MG63 (cell line): ENCODE results near the gene PDZRN4. TPM values are rescaled to one million over a fixed set of nuclear protein-coding genes. Genes with fewer than 3 reads are reported as not detected.
"Not testable (repeated sequence)": the region's sequence is repeated elsewhere in the genome, so short reads cannot be mapped to it uniquely, and the experiment has no call there.

Experiments used
- DNase-seq: peaks from one replicate; pipeline ENCODE4 v3.0.0-alpha.2; 2020
- H3K27me3 ChIP-seq: fragments of 250-450 bp; sonication (Bioruptor Pico); 2 replicates; pipeline ENCODE4 v1.5.1; 2020; ENCODE audit warnings: mild to moderate bottlenecking, moderate library complexity
- H3K36me3 ChIP-seq: fragments of 250-450 bp; sonication (Bioruptor Pico); 2 replicates; pipeline ENCODE4 v1.5.1; 2020; ENCODE audit warnings: mild to moderate bottlenecking, moderate library complexity
- H3K4me3 ChIP-seq: fragments of 250-450 bp; sonication (Bioruptor Pico); 2 replicates; pipeline ENCODE4 v1.5.1; 2020; ENCODE audit warnings: mild to moderate bottlenecking, moderate library complexity
- H3K9me3 ChIP-seq: fragments of 250-450 bp; sonication (Bioruptor Pico); 2 replicates; pipeline ENCODE4 v1.5.1; 2020; ENCODE audit warnings: mild to moderate bottlenecking, moderate library complexity
- total RNA-seq: library from RNA; depleted of rRNA; stranded (reverse); fragments of >200 nt; shearing (Covaris generic); gene quantifications from 2 replicates; pipeline ENCODE4 v1.2.3, GENCODE V29; 2014; ENCODE audit warnings: low replicate concordance; rRNA removed

The PDZRN4 gene
- total RNA-seq: not detected in 2 replicates

DNA sequence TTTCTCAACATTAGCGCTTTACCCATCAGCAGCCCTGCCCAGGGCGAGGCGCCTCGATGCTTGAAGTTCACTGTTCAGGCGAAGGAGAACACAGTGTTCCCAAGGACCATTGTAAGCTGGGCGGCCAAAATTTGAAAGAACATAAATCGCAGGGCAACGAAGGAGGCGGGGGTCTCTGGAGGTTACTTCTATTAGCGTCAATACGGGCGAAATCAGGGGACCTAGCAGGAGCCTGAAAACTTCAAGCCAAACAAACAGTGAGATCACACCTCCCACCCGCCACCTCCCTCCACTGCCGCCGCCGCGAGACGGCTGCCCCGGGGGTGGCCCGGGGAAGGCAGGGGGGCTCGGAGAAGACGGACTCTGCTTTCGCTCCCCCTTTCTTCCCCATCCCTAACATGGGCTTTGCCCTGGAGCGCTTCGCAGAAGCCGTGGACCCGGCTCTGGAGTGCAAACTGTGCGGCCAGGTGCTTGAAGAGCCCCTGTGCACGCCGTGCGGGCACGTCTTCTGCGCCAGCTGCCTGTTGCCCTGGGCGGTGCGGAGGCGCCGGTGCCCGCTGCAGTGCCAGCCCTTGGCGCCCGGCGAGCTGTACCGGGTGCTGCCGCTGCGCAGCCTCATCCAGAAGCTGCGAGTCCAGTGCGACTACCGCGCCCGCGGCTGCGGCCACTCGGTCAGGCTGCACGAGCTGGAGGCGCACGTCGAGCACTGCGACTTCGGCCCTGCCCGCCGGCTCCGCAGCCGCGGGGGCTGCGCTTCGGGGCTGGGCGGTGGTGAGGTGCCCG lies at the start of gene PDZRN4:
Gene PDZRN4 (plus strand): TSS at position 263 of the 783 bp plus-strand sequence.
- H3K4me3 ChIP-seq: no peak within 1 kb of the TSS
- peak; percentile 11 for DNase-seq
- peaks cover 24% of the 10 kb centered on the region for H3K27me3 ChIP-seq
- H3K9me3 ChIP-seq: no peaks in the 10 kb centered on the region
- no peaks in the 10 kb centered on the region for H3K36me3 ChIP-seq

DNA sequence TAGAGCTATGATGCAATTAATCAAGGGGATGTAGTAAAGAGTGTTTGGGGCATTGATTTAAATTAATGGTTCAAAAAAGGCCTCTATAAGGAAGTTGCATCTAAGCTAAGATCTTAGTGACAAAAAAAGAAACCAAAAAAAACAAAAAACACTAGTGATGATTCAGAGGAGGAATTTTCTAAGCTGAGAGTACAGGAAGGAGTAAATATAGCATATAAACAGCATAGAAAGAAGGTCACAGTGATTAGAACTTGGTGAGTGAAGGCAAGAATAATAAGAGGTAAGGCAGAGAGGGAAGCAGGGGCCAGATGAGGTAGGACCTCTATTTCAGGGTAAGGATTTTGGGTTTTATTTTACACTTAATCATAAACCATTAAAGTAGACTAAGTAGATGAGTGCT lies 48.0 kb upstream of the PDZRN4 start:
- H3K9me3 ChIP-seq: no peaks in the 10 kb centered on the region
- no peak for DNase-seq
- H3K27me3 ChIP-seq: no peaks in the 10 kb centered on the region
- H3K4me3 ChIP-seq: no peak overlapping the region
- no peaks in the 10 kb centered on the region for H3K36me3 ChIP-seq

DNA sequence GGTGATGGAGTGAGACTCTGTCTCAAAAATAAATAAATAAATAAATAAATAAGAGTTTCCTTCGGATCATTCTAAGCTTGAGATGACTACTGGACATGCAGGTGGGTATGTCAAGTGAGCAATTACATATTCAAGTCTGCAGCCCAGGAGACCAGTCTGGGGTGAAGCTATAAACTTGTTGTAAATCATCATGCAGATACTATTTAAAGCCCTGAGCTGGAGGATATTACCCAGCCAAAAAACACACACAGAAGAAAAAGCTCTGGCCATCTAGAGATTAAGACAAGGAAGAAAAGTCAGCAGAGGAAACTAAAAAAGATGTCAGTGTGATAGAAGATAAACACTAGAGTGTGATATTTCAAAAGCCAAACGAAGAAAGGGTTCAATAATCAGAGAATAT lies 47.0 kb upstream of the PDZRN4 start:
- no peak for DNase-seq
- H3K27me3 ChIP-seq: no peaks in the 10 kb centered on the region
- no peaks in the 10 kb centered on the region for H3K9me3 ChIP-seq
- H3K4me3 ChIP-seq: no peak overlapping the region
- H3K36me3 ChIP-seq: no peaks in the 10 kb centered on the region

DNA sequence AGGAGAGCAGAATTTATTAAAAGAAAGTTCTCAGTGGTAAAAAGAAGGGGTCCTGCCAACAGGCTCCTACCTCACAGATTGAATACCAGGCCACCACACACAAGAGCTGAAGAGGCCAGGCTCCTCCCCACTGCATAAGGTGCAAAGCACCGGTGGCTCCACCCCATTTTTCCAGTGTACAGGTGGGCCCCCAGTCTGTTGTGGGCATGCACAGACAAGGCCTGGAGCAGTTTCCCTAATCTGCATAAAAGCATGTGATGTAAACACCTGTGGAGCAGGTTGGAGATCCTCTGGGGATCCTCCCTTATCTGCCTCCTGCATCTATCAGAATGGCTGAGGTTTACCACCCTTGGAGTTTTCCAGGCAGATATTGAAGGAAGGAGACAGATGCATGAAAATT lies 45.7 kb upstream of the PDZRN4 start:
- Histone ChIP-seq H3K36me3 (no peaks in the 10 kb centered on the region), H3K9me3 (no peaks in the 10 kb centered on the region), H3K4me3 (no peak overlapping the region), H3K27me3 (no peaks in the 10 kb centered on the region)
- no peak for DNase-seq

DNA sequence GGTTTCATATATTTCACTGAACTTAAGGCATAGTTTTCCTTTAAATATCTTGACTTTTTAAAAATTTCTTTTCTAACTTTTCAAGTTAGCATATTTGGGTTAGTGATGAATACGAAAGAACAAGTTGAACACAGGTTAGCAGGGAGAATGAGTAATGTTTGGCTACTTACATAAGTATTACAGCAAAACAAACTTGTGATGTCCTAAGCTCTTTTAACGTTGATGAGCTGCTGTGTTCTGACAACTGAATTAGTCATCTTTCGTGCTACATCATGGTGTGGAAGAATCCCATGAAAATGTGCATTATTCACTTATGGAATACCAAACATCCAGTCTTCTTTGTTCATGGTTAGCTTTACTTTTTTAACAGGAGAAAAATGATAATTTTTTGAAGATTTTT lies 36.3 kb upstream of the PDZRN4 start:
- Histone ChIP-seq H3K27me3 (no peaks in the 10 kb centered on the region), H3K36me3 (no peaks in the 10 kb centered on the region), H3K4me3 (no peak overlapping the region), H3K9me3 (no peaks in the 10 kb centered on the region)
- no peak for DNase-seq

DNA sequence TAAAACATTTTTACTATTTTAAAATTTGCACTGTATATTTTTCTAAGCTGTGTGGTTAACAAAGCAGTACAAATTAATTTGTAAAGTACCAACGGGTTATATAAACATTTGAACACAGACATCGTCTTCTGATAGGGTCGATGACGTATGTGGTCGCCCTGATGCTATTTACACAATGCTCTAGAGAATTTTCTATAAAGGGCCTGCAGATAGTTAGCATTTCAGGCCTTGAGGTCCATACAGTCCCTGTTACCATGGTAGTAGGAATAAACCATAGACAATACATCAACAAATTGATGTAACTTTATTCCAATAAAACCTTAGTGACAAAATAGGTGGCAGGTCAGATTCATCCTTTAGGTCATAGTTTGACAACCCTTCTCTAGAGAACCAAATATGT lies 25.7 kb upstream of the PDZRN4 start:
- DNase-seq: no peak
- no peaks in the 10 kb centered on the region for H3K36me3 ChIP-seq
- H3K27me3 ChIP-seq: no peaks in the 10 kb centered on the region
- no peaks in the 10 kb centered on the region for H3K9me3 ChIP-seq
- no peak overlapping the region for H3K4me3 ChIP-seq

DNA sequence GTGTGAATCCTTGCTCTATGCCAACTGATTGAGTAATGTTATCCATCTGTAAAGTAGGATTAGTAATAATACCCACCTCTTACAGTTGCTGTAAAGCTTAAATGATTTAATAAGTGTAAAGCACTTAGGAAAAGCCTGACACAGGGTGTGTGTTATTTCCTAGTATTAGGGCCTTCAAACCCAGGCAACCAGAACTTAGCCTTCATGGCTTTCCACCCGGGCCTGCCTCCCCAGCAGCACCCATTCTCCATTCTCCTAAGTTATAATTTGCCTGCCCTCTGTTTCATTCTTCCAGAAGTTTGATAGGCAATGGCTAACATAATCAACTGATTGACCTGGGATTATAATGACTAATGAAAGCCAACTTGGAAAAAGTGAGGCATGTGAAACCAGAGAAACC lies 20.4 kb upstream of the PDZRN4 start:
- Histone ChIP-seq H3K4me3 (no peak overlapping the region), H3K9me3 (no peaks in the 10 kb centered on the region), H3K27me3 (no peaks in the 10 kb centered on the region), H3K36me3 (no peaks in the 10 kb centered on the region)
- no peak for DNase-seq

DNA sequence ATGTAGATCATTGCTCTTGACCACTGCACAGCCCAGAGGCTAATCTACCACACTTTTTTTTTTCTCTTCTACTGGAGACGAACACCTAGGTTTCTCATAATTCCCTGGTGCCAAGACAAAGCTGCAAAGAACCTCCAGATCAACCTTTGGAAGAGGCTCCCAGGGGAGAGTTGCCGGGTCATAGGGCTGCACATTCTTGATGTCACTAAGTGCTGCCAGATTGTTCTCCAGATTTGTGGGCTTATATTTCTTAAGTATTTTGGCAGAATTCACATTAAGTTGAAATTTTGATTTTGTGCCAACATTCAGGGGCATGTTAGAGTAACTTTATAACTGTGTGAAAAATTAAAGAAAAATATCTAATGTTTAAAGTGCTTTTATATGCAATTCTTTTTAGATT lies 13.5 kb upstream of the PDZRN4 start:
- Histone ChIP-seq H3K9me3 (no peaks in the 10 kb centered on the region), H3K4me3 (no peak overlapping the region), H3K36me3 (no peaks in the 10 kb centered on the region), H3K27me3 (no peaks in the 10 kb centered on the region)
- no peak for DNase-seq

DNA sequence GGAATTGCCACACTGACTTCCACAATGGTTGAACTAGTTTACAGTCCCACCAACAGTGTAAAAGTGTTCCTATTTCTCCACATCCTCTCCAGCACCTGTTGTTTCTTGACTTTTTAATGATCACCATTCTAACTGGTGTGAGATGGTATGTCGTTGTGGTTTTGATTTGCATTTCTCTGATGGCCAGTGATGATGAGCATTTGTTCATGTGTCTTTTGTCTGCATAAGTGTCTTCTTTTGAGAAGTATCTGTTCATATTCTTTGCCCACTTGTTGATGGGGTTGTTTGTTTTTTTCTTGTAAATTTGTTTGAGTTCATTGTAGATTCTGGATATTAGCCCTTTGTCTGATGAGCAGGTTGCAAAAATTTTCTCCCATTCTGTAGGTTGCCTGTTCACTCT lies 8.6 kb upstream of the PDZRN4 start:
- not testable (repeated sequence) for H3K4me3 ChIP-seq, H3K36me3 ChIP-seq, DNase-seq

DNA sequence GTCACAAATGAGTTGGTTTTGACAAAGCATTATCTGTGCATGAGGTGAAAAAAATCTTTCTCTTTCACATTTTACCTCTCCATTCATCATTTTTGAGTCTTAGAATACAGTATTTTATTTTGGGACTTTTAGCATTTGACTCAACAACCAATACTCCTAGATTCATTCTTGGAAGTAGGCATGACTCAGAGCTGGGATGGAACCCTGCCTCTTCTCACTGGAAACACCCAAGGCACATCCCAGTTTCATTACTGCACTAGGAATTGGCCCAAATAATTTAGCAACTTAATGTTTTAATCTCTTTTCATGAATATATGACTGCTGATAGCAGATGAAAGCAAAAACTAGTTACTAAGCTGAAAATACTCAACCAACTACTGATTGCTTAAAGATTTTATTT lies 3.3 kb upstream of the PDZRN4 start:
- no peak overlapping the region for H3K4me3 ChIP-seq
- peaks cover 17% of the 10 kb centered on the region for H3K27me3 ChIP-seq
- no peaks in the 10 kb centered on the region for H3K9me3 ChIP-seq
- no peak for DNase-seq
- no peaks in the 10 kb centered on the region for H3K36me3 ChIP-seq

More for the DNA sequence above, 8.6 kb upstream of the PDZRN4 start:
- not testable (repeated sequence) for H3K9me3 ChIP-seq, H3K27me3 ChIP-seq

DNA sequence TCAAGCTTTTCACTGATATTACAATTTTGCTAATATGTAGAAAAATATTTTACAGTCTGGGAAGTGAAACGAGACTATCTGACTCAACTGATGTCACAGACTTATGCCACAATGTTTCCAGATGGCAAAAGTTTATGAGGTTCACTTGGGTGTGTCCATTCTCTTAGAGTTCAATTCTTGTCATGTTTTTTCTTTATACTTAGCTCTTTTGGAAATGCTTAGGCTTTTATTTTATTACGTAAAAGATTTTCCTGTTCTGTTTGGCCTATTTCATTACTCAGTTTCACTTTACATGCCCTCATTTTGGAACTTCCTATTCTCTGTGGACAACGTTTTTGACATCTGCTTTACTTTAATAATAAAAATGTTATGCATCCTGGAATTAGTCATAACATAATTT lies 2.1 kb upstream of the PDZRN4 start:
- DNase-seq: no peak
- no peaks in the 10 kb centered on the region for H3K9me3 ChIP-seq

DNA sequence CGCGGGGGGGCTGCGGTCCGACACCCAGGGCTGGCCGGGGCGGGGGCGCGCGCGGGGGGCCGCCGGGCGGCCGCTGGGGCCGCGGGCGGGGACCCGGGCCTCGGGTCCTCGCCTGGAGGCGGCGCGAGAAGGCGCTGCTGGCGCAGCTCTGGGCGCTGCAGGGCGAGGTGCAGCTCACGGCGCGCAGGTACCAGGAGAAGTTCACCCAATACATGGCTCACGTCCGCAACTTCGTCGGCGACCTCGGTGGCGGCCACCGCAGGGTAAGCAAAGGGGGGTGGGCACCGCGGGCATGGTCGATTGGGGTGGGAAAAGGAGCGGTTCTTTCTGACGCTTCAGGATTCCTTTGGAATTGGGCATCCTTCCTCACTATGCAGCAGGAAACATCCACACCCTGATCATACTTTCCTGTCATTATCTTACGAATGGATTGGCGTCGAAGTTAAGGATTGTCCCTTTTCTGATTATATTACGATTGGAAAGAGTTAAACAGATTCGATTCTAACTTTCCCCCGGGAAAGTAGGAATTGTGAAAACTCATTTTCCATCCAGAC lies 798 bp downstream of the PDZRN4 start:
- DNase-seq: no peak
- no peaks in the 10 kb centered on the region for H3K36me3 ChIP-seq
- H3K9me3 ChIP-seq: no peaks in the 10 kb centered on the region
- H3K27me3 ChIP-seq: peaks cover 29% of the 10 kb centered on the region
- no peak overlapping the region for H3K4me3 ChIP-seq

More for the DNA sequence above, 2.1 kb upstream of the PDZRN4 start:
- H3K36me3 ChIP-seq: no peaks in the 10 kb centered on the region
- peaks cover 24% of the 10 kb centered on the region for H3K27me3 ChIP-seq
- H3K4me3 ChIP-seq: no peak overlapping the region

DNA sequence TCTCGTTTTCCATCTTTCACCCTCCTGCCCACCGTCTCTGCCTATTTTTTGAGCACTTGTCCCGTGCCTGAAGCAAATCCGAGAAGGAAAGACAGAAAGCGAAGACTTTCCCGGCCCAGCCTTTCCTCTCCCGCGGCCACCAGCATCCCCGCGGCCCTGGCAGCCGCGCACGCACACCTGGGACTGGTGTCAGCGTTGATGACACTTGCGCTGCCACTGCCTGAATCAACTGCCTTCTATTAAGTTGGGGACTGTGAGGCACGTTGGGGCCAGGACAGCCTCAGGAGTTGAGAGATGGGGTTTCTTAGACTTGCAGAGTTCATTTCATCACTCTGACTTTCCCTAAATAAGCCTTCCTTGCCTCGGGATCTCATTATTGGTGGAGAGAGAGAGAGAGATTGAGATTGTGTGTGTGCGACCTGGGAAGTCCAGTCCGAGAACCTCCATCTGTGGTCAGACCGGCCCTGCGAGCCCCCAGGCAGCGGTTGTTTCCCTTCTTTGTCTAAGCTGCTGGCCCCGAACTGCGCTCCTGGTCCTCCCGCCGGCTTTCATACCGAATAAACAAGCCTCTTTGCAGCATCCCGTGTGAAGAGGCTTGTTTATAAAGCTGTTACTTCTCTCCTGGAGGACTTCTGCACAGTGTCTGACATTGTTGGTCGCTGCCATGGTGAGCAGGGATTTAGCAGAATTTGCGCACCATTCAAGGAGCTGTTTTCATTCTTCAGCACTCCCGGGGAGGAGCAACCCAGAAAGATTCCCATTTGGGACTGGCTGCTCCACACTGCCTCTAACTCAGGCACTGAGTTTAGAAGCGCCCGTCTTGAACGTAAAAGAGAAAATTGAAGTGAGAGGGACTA lies 1.5 kb downstream of the PDZRN4 start:
- Histone ChIP-seq H3K9me3 (no peaks in the 10 kb centered on the region), H3K27me3 (peaks cover 29% of the 10 kb centered on the region), H3K36me3 (no peaks in the 10 kb centered on the region), H3K4me3 (no peak overlapping the region)
- DNase-seq: no peak

DNA sequence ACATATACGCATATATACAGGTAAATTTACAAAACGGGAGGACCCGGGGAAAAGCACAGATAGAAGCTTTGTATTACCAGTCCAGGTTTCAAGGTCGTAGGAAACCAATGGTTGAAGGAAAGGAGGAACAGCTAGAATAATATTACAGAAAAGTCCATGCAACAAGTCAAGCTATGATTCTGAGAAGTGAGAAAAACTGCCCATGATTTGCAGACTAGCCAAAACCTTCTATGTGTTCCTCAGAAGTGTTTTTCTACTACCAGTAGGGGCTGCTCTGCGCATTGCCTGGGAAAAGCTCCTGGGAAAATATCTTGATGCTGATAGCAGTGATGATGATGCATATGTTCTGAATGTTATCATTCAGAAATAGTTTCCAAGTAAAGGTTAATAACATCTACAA lies 2.2 kb downstream of the PDZRN4 start:
- Histone ChIP-seq H3K27me3 (peaks cover 29% of the 10 kb centered on the region), H3K36me3 (no peaks in the 10 kb centered on the region)
- DNase-seq: no peak

DNA sequence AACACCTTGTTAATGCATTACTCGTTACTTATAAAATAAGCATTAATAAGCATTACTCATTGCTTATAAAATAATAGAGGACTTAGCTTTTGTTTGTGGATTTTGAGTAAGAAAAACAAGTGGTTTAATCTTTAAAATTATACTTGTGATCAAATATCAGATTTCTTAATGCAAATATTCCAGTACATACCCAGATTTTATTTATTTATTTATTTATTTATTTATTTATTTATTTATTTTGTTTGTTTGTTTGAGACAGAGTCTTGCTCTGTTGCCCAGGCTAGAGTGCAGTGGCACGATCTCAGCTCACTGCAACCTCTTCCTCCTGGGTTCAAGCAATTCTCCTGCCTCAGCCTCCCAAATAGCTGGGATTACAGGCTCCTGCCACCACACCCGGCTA lies 3.4 kb downstream of the PDZRN4 start:
- H3K4me3 ChIP-seq, DNase-seq, H3K9me3 ChIP-seq, H3K36me3 ChIP-seq: not testable (repeated sequence)
- peaks cover 29% of the 10 kb centered on the region for H3K27me3 ChIP-seq

More for the DNA sequence above, 2.2 kb downstream of the PDZRN4 start:
- H3K4me3 ChIP-seq: no peak overlapping the region
- no peaks in the 10 kb centered on the region for H3K9me3 ChIP-seq

DNA sequence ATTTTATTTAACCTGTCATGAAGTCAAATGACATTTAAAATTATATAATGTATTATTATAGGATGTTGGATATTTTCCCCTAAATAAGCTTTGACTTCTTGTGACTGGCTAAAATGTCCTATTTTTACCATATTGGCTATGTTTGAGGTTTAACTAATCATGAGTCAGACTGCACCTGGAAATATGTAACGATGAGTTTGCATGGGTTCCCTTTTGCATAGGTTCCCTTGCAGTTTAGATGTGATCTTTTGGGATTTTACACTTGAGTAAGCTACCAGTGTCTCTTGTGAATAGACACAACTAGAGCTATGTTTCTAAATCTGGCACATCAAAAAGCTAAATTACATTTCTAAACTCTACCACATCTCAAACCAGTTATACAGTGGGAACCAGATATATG lies 5.2 kb downstream of the PDZRN4 start:
- DNase-seq: no peak
- Histone ChIP-seq H3K4me3 (no peak overlapping the region), H3K36me3 (no peaks in the 10 kb centered on the region), H3K9me3 (no peaks in the 10 kb centered on the region), H3K27me3 (peaks cover 24% of the 10 kb centered on the region)

DNA sequence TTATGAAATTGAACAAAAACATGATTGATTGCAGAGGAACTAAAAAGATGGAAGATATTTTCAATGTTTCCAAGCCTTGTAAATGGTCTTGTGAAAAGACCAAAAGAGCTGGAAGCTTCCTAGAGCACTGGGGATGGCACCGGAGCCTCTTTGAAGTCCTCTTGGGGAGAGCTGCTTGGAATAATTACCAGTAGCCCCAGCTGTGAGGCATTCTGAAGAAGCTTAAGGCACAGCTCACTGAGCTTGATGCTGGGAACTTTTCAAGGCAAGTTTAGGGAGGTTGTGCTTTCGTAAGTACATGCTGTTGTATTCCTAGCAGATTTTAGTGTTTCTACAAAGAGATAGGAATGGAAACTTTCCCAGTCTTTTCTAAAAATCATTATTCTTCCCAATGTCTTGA lies 13.9 kb downstream of the PDZRN4 start:
- no peaks in the 10 kb centered on the region for H3K36me3 ChIP-seq
- no peaks in the 10 kb centered on the region for H3K27me3 ChIP-seq
- no peak overlapping the region for H3K4me3 ChIP-seq
- DNase-seq: no peak
- H3K9me3 ChIP-seq: no peaks in the 10 kb centered on the region
